ENCODE data around the gene TSSK2. TPM values are rescaled to one million over a fixed set of nuclear protein-coding genes. Genes with fewer than 3 reads are reported as not detected.

Gene TSSK2
- total and polyA plus RNA-seq, 2 experiments from 2014 or later = not detected

DNA sequence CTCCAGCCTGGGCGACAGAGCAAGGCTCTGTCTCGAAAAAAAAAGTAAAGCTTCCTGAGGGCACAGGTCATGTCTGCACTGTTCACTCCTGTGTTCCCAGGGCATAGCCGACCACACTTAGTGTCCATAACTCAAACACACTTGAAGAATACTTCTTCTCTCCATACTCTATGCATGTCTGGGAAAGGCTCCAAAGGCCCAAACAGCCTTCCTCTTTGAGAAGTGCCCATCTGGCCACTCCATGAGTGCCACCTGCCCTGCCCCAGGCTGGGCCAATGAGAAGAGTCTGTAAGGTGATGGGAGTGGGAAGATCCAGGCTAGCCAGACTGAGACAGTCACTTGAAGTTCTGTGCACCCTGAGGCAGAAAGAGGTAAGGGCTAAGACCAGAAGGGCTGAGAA lies 33.6 kb upstream of the TSSK2 start:
- no peak overlapping the region for H2AFZ ChIP-seq
- no peak overlapping the region for H3K4me2 ChIP-seq
- no peak overlapping the region for H3K27ac Mint-ChIP-seq
- peaks cover 1% of the 10 kb centered on the region for H3K27me3 Mint-ChIP-seq (ENCODE audit: insufficient read depth, low read depth, poor library complexity)
- H3K27me3 ChIP-seq (ENCODE audit: insufficient read depth) = no peaks in the 10 kb centered on the region
- H3K4me3 Mint-ChIP-seq = no peak overlapping the region
- H4K20me1 ChIP-seq (replicated peaks; ENCODE audit: insufficient read depth) = peaks cover 34% of the 10 kb centered on the region
- TF ChIP-seq STAT1 (IDR thresholded peaks at IDR 0.05; ENCODE audit: unreplicated experiment) (no peak), JUNB (IDR thresholded peaks at IDR 0.05; ENCODE audit: unreplicated experiment) (no peak), CREB1 (CRISPR knock-in tag; IDR thresholded peaks at IDR 0.05; ENCODE audit: low read depth) (no peak), ZNF331 (CRISPR knock-in tag; IDR thresholded peaks at IDR 0.05; ENCODE audit: low read depth) (no peak)
- TF ChIP-seq, protein P1, sequence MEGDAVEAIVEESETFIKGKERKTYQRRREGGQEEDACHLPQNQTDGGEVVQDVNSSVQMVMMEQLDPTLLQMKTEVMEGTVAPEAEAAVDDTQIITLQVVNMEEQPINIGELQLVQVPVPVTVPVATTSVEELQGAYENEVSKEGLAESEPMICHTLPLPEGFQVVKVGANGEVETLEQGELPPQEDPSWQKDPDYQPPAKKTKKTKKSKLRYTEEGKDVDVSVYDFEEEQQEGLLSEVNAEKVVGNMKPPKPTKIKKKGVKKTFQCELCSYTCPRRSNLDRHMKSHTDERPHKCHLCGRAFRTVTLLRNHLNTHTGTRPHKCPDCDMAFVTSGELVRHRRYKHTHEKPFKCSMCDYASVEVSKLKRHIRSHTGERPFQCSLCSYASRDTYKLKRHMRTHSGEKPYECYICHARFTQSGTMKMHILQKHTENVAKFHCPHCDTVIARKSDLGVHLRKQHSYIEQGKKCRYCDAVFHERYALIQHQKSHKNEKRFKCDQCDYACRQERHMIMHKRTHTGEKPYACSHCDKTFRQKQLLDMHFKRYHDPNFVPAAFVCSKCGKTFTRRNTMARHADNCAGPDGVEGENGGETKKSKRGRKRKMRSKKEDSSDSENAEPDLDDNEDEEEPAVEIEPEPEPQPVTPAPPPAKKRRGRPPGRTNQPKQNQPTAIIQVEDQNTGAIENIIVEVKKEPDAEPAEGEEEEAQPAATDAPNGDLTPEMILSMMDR (conservative IDR thresholded peaks at IDR 0.05; ENCODE audit: low read depth in 2 of 2) = no peak
- H3K9me2 ChIP-seq (ENCODE audit: insufficient read depth) = no peaks in the 10 kb centered on the region
- H3K79me2 ChIP-seq (replicated peaks; ENCODE audit: insufficient read depth) = peaks cover 96% of the 10 kb centered on the region
- H3K4me1 ChIP-seq (ENCODE audit: insufficient read depth) = no peaks in the 10 kb centered on the region
- no peaks in the 10 kb centered on the region for H3K36me3 ChIP-seq (ENCODE audit: insufficient read depth)
- 0 out of 2 replicates have a peak overlapping the region, but pooled peaks have one; percentile 32 for H3K27ac ChIP-seq (ENCODE audit: low read depth)
- H3K36me3 Mint-ChIP-seq (ENCODE audit: low read depth) = no peaks in the 10 kb centered on the region; the same call in 1 of the 3 replicates
- no peaks in the 10 kb centered on the region for H3K9me3 Mint-ChIP-seq
- DNase-seq (ENCODE audit: low spot score) (no peak), ATAC-seq (no peak)
- H3F3A ChIP-seq (replicated peaks; ENCODE audit: low read depth) = no peaks in the 10 kb centered on the region
- no peak overlapping the region for H3K4me3 ChIP-seq
- H3K4me1 Mint-ChIP-seq = peaks cover 2% of the 10 kb centered on the region; the same call in 1 of the 3 replicates

DNA sequence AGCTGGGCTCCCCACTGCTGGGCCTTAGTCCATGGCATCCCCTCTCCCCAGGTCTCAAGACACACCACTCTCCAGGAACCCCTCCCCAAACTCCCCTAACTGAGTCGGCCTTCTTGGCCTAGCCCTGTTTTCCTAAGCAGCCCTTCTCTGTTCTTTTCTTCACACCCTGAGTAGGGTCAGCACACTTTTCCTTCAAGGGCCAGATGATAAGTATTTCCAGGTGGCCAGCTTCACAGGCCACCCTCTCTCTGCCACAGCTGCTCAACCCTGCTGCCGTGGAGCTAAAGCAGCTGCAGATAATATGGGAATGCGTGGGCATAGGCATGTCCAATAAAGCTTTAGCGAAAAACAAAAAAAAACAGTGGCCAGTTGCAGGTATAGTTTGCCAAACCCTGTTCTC lies 33.0 kb upstream of the TSSK2 start:
- H3K36me3 ChIP-seq (ENCODE audit: insufficient read depth) = no peaks in the 10 kb centered on the region
- H3K9me3 Mint-ChIP-seq = no peaks in the 10 kb centered on the region
- H3F3A ChIP-seq (replicated peaks; ENCODE audit: low read depth) = no peaks in the 10 kb centered on the region
- H3K4me1 ChIP-seq (ENCODE audit: insufficient read depth) = no peaks in the 10 kb centered on the region
- peaks cover 1% of the 10 kb centered on the region for H3K27me3 Mint-ChIP-seq (ENCODE audit: insufficient read depth, low read depth, poor library complexity)
- H3K27ac ChIP-seq (ENCODE audit: low read depth) = 0 out of 2 replicates have a peak overlapping the region, but pooled peaks have one; percentile 32
- no peak overlapping the region for H3K4me2 ChIP-seq
- ATAC-seq (no peak), DNase-seq (ENCODE audit: low spot score) (no peak)
- no peak overlapping the region for H3K4me3 ChIP-seq
- no peaks in the 10 kb centered on the region for H3K27me3 ChIP-seq (ENCODE audit: insufficient read depth)
- H3K4me3 Mint-ChIP-seq = no peak overlapping the region
- no peak overlapping the region for H3K27ac Mint-ChIP-seq
- peaks cover 96% of the 10 kb centered on the region for H3K79me2 ChIP-seq (replicated peaks; ENCODE audit: insufficient read depth)
- H3K4me1 Mint-ChIP-seq = no peaks in the 10 kb centered on the region
- H2AFZ ChIP-seq = no peak overlapping the region
- H3K36me3 Mint-ChIP-seq (ENCODE audit: low read depth) = no peaks in the 10 kb centered on the region; the same call in 2 of the 3 replicates
- H3K9me2 ChIP-seq (ENCODE audit: insufficient read depth) = no peaks in the 10 kb centered on the region
- peaks cover 35% of the 10 kb centered on the region for H4K20me1 ChIP-seq (replicated peaks; ENCODE audit: insufficient read depth)
- TF ChIP-seq, protein P2, sequence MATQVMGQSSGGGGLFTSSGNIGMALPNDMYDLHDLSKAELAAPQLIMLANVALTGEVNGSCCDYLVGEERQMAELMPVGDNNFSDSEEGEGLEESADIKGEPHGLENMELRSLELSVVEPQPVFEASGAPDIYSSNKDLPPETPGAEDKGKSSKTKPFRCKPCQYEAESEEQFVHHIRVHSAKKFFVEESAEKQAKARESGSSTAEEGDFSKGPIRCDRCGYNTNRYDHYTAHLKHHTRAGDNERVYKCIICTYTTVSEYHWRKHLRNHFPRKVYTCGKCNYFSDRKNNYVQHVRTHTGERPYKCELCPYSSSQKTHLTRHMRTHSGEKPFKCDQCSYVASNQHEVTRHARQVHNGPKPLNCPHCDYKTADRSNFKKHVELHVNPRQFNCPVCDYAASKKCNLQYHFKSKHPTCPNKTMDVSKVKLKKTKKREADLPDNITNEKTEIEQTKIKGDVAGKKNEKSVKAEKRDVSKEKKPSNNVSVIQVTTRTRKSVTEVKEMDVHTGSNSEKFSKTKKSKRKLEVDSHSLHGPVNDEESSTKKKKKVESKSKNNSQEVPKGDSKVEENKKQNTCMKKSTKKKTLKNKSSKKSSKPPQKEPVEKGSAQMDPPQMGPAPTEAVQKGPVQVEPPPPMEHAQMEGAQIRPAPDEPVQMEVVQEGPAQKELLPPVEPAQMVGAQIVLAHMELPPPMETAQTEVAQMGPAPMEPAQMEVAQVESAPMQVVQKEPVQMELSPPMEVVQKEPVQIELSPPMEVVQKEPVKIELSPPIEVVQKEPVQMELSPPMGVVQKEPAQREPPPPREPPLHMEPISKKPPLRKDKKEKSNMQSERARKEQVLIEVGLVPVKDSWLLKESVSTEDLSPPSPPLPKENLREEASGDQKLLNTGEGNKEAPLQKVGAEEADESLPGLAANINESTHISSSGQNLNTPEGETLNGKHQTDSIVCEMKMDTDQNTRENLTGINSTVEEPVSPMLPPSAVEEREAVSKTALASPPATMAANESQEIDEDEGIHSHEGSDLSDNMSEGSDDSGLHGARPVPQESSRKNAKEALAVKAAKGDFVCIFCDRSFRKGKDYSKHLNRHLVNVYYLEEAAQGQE (IDR thresholded peaks at IDR 0.05; ENCODE audit: unreplicated experiment) = no peak
- TF ChIP-seq, protein P3, sequence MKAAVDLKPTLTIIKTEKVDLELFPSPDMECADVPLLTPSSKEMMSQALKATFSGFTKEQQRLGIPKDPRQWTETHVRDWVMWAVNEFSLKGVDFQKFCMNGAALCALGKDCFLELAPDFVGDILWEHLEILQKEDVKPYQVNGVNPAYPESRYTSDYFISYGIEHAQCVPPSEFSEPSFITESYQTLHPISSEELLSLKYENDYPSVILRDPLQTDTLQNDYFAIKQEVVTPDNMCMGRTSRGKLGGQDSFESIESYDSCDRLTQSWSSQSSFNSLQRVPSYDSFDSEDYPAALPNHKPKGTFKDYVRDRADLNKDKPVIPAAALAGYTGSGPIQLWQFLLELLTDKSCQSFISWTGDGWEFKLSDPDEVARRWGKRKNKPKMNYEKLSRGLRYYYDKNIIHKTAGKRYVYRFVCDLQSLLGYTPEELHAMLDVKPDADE (IDR thresholded peaks at IDR 0.05) = no peak
- TF ChIP-seq EZH2phosphoT487 (IDR thresholded peaks at IDR 0.05; ENCODE audit: unreplicated experiment) (no peak), JUNB (IDR thresholded peaks at IDR 0.05; ENCODE audit: unreplicated experiment) (no peak), CREB1 (CRISPR knock-in tag; IDR thresholded peaks at IDR 0.05; ENCODE audit: low read depth) (no peak), ZNF114 (CRISPR knock-in tag; IDR thresholded peaks at IDR 0.05) (no peak), EZH2 (IDR thresholded peaks at IDR 0.05; ENCODE audit: low read depth, unreplicated experiment) (no peak), ZNF331 (CRISPR knock-in tag; IDR thresholded peaks at IDR 0.05; ENCODE audit: low read depth) (no peak), POLR2AphosphoS5 (IDR thresholded peaks at IDR 0.05; ENCODE audit: low read depth) (no peak)
- TF ChIP-seq, protein P1 (conservative IDR thresholded peaks at IDR 0.05; ENCODE audit: low read depth in 2 of 2) = no peak

Measured in GM23338 (cell line).